Gastroesophageal sphincter (tissue), 3 donors: ENCODE measurements around the gene CHRNA9.

Source experiments
- CTCF ChIP-seq, 4 experiments: fragments of 200-600 bp in 2 of 4; fragments of 450-650 bp in 2 of 4; sonication (generic) in 1 of 4; IDR thresholded peaks; one replicate each; pipeline ENCODE4 v1.5.1; 2017 to 2019; ENCODE audit warnings: antibody characterized with exemption in 4 of 4, mild to moderate bottlenecking in 2 of 4, moderate library complexity in 2 of 4
- EP300 ChIP-seq: sonication (generic); formaldehyde crosslinking; IDR thresholded peaks from one replicate; pipeline ENCODE4 v1.6.1; 2017; ENCODE audit warnings: antibody characterized with exemption, mild to moderate bottlenecking
- POLR2AphosphoS5 ChIP-seq: sonication (generic); formaldehyde crosslinking; IDR thresholded peaks from one replicate; pipeline ENCODE4 v1.6.1; 2017; ENCODE audit warnings: antibody characterized with exemption

GRCh38 chr4:40388239-40388638 lies 53.1 kb downstream of the CHRNA9 start:
- TF ChIP-seq CTCF (IDR thresholded peaks at IDR 0.05) (no peak), POLR2AphosphoS5 (no peak), EP300 (no peak)
